NCI-H146 treated with DMSO at 0.1 percent for 48 hours (cell line): Measurements from ENCODE around the gene CETP.
"Not testable (repeated sequence)": the region's sequence is repeated elsewhere in the genome, so short reads cannot be mapped to it uniquely, and the experiment has no call there.

Experiments
- DNase-seq: peaks from one replicate; lab custom pipeline; 2025; ENCODE audit not compliant: unreplicated experiment; lab: John Stamatoyannopoulos, UW

The CETP gene

GRCh38 chr16:56956756-56957155, 5.0 kb upstream of the CETP start:
- no peak for DNase-seq

GRCh38 chr16:56960681-56961281, 969 bp upstream of the CETP start:
- DNase-seq = no peak

- no peak for DNase-seq
These were observed 364 bp upstream of the CETP start for GRCh38 chr16:56961386-56961785.

GRCh38 chr16:56964243-56965148, 2.7 kb downstream of the CETP start:
- peak; percentile 42 for DNase-seq

- DNase-seq = no peak
These were observed 3.7 kb downstream of the CETP start for GRCh38 chr16:56965149-56966092.

- no peak for DNase-seq
These were observed 4.3 kb downstream of the CETP start for GRCh38 chr16:56966093-56966475.

- no peak for DNase-seq
These were observed 6.0 kb downstream of the CETP start for GRCh38 chr16:56967733-56968132.

GRCh38 chr16:56969769-56970168, 8.0 kb downstream of the CETP start:
- no peak for DNase-seq

GRCh38 chr16:56970934-56971767, 9.4 kb downstream of the CETP start:
- no peak for DNase-seq

GRCh38 chr16:56971768-56972043, 10.0 kb downstream of the CETP start:
- DNase-seq = no peak

- DNase-seq = no peak
These were observed 10.9 kb downstream of the CETP start for GRCh38 chr16:56972403-56973293.

GRCh38 chr16:56973294-56973689, 11.5 kb downstream of the CETP start:
- DNase-seq = no peak

- DNase-seq = not testable (repeated sequence)
These were observed 12.1 kb downstream of the CETP start for GRCh38 chr16:56973899-56974298.

GRCh38 chr16:56974549-56975300, 13.0 kb downstream of the CETP start:
- DNase-seq = no peak

GRCh38 chr16:56975714-56976113, 14.0 kb downstream of the CETP start:
- DNase-seq = no peak

- no peak for DNase-seq
These were observed 15.5 kb downstream of the CETP start for GRCh38 chr16:56977216-56977615.

- no peak for DNase-seq
These were observed 16.2 kb downstream of the CETP start for GRCh38 chr16:56977823-56978430.

- DNase-seq = no peak
These were observed 18.4 kb downstream of the CETP start for GRCh38 chr16:56980201-56980535.
